CD14-positive monocyte (primary cell): Measurements from ENCODE around the gene SOST. TPM values are rescaled to one million over a fixed set of nuclear protein-coding genes. Genes with fewer than 3 reads are reported as not detected.

Source experiments
- DNase-seq, 3 donors: peaks; one replicate each; pipeline ENCODE4 v3.0.0-alpha.2; 2011 to 2022
- H2AFZ ChIP-seq: 2 replicates; pipeline ENCODE4 v1.6.0; 2012; ENCODE audit warnings: mild to moderate bottlenecking, low read depth, low read length, inconsistent platforms; ENCODE audit not compliant: insufficient read depth, poor library complexity, severe bottlenecking
- H3K27ac ChIP-seq, 2 donors: 1 replicate in 1 of 2; 2 replicates in 1 of 2; pipeline ENCODE4 v1.5.1; 2012 to 2013; ENCODE audit warnings: low read length in 2 of 2, control low read depth in 1 of 2, inconsistent platforms in 1 of 2, low read depth in 1 of 2, mild to moderate bottlenecking in 1 of 2
- H3K27me3 ChIP-seq, 2 donors: one replicate each; pipeline versions ENCODE4 v1.6.0 to v1.6.1; 2011 to 2013; ENCODE audit warnings: low read length in 2 of 2; ENCODE audit not compliant: control insufficient read depth in 2 of 2, insufficient read depth in 2 of 2
- H3K36me3 ChIP-seq, 2 donors: replicated peaks in 1 of 2; 1 replicate in 1 of 2; 2 replicates in 1 of 2; pipeline versions ENCODE4 v1.5.1 to v1.6.1; 2012 to 2013; ENCODE audit warnings: low read length in 2 of 2, control low read depth in 1 of 2, inconsistent platforms in 1 of 2, mild to moderate bottlenecking in 1 of 2; ENCODE audit not compliant: insufficient read depth in 2 of 2, control insufficient read depth in 1 of 2
- H3K4me1 ChIP-seq, 2 donors: 1 replicate in 1 of 2; 2 replicates in 1 of 2; pipeline versions ENCODE4 v1.5.1 to v1.6.1; 2012 to 2013; ENCODE audit warnings: low read length in 2 of 2, control low read depth in 1 of 2, inconsistent platforms in 1 of 2, mild to moderate bottlenecking in 1 of 2, moderate library complexity in 1 of 2; ENCODE audit not compliant: insufficient read depth in 2 of 2, control insufficient read depth in 1 of 2
- H3K4me2 ChIP-seq: replicated peaks from 2 replicates; pipeline ENCODE3; 2012; ENCODE audit warnings: low read length, moderate library complexity, mild to moderate bottlenecking; ENCODE audit not compliant: poor library complexity, severe bottlenecking; ENCODE audit errors: extremely low read depth
- H3K4me3 ChIP-seq, 3 experiments: fragments of 200-600 bp in 1 of 3; sonication (generic) in 1 of 3; replicated peaks in 1 of 3; 1 replicate in 2 of 3; 2 replicates in 1 of 3; pipeline ENCODE4 v1.5.1; 2011 to 2013; ENCODE audit warnings: low read length in 3 of 3, mild to moderate bottlenecking in 3 of 3, control low read depth in 2 of 3, low read depth in 2 of 3, inconsistent platforms in 1 of 3, moderate library complexity in 1 of 3
- H3K79me2 ChIP-seq: 2 replicates; pipeline ENCODE4 v1.6.0; 2012; ENCODE audit warnings: mild to moderate bottlenecking, control low read depth, inconsistent platforms, low read length, moderate library complexity; ENCODE audit not compliant: insufficient read depth
- H3K9ac ChIP-seq: 2 replicates; pipeline ENCODE4 v1.6.0; 2017; ENCODE audit warnings: low read length, mild to moderate bottlenecking; ENCODE audit not compliant: insufficient read depth, poor library complexity, severe bottlenecking
- H3K9me3 ChIP-seq, 2 donors: replicated peaks in 1 of 2; 1 replicate in 1 of 2; 2 replicates in 1 of 2; pipeline versions ENCODE4 v1.5.1 to v1.6.1; 2012 to 2013; ENCODE audit warnings: low read length in 2 of 2, control low read depth in 1 of 2; ENCODE audit not compliant: control insufficient read depth in 1 of 2, insufficient read depth in 1 of 2
- H4K20me1 ChIP-seq: 2 replicates; pipeline ENCODE4 v1.6.0; 2012; ENCODE audit warnings: mild to moderate bottlenecking, low read length, control low read depth, moderate library complexity; ENCODE audit not compliant: insufficient read depth
- H3K27ac Mint-ChIP-seq, 7 donors: one replicate each; pipeline ENCODE4 v1.8.0; 2020; ENCODE audit warnings: mild to moderate bottlenecking in 7 of 7, mixed read lengths in 7 of 7, moderate library complexity in 6 of 7, inconsistent platforms in 2 of 7
- H3K27me3 Mint-ChIP-seq, 3 donors: one replicate each; pipeline ENCODE4 v1.8.0; 2021 to 2022; ENCODE audit warnings: low read depth in 3 of 3, mild to moderate bottlenecking in 3 of 3, mixed read lengths in 3 of 3, moderate library complexity in 3 of 3, inconsistent platforms in 1 of 3
- H3K36me3 Mint-ChIP-seq, 2 donors: one replicate each; pipeline ENCODE4 v1.8.0; 2020; ENCODE audit warnings: mixed read lengths in 2 of 2, inconsistent platforms in 1 of 2, mild to moderate bottlenecking in 1 of 2
- H3K4me1 Mint-ChIP-seq: one replicate; pipeline ENCODE4 v1.8.0; 2020; ENCODE audit warnings: mild to moderate bottlenecking, mixed read lengths
- H3K4me3 Mint-ChIP-seq, 2 donors: one replicate each; pipeline ENCODE4 v1.8.0; 2020; ENCODE audit warnings: mild to moderate bottlenecking in 2 of 2, mixed read lengths in 2 of 2, moderate library complexity in 1 of 2
- H3K9me3 Mint-ChIP-seq, 7 donors: one replicate each; pipeline ENCODE4 v1.8.0; 2020 to 2022; ENCODE audit warnings: mixed read lengths in 7 of 7, mild to moderate bottlenecking in 6 of 7, moderate library complexity in 6 of 7, inconsistent platforms in 2 of 7
- WGBS: methylation state at CpG from one replicate; pipeline ENCODE4 v1.1.5; 2013; ENCODE audit warnings: missing lambda C conversion rate; ENCODE audit not compliant: insufficient coverage; 5-methylcytosine and 5-hydroxymethylcytosine counted together
- intact Hi-C, 2 donors: fragments of 100-400 bp; cut with micrococcal nuclease; formaldehyde crosslinking; loops; one replicate each; pipeline versions ENCODE4 v1.15.0 to v1.15.1; 2023
- polyA plus RNA-seq, 3 donors: library from polyadenylated mRNA; depleted of rRNA in 1 of 3; unstranded in 2 of 3; stranded (reverse) in 1 of 3; fragments of 300-500 nt in 2 of 3; fragments of >200 nt in 1 of 3; fragmentation: Illumina TruSeq in 2 of 3; gene quantifications; 1 replicate in 2 of 3; 2 replicates in 1 of 3; pipeline ENCODE4 v1.2.3, GENCODE V29; 2012 to 2021
- TF ChIP-seq, protein P1 (sequence below): fragments of 200-600 bp; IDR thresholded peaks from one replicate; pipeline ENCODE4 v1.8.0; 2022; ENCODE audit warnings: antibody characterized with exemption, mild to moderate bottlenecking

SOST gene
- polyA plus RNA-seq, 3 donors, result not detected

DNA sequence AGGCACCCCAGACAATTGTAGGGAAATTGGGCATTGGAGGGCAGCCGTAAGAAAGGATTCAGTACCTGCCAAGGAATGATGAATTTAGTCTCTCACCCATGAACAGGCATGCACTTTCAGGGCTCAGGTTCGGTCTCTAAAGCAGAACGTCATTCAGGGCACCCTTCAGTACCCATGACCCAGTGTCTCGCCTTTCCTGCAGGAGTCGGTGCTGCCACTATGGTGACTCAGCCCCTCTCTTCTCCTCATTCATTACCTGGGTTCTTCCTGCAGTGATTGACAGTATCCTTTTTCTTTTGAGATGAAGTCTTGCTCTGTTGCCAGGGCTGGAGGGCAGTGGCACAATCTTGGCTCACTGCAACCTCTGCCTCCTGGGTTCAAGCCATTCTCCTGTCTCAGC is 8.4 kb downstream of the SOST start:
- Histone ChIP-seq H3K9ac (no peak overlapping the region), H3K4me2 (no peak overlapping the region), H3K4me1 (peaks cover 16 to 23% of the 10 kb centered on the region in 2 donors), H4K20me1 (no peaks in the 10 kb centered on the region), H3K79me2 (no peaks in the 10 kb centered on the region), H3K4me3 (no peak overlapping the region), H3K9me3 (no peaks in the 10 kb centered on the region), H3K27ac (no peak overlapping the region), H3K27me3 (peaks cover 9 to 18% of the 10 kb centered on the region in 2 donors), H3K36me3 (no peaks in the 10 kb centered on the region), H2AFZ (peak overlapping the region; percentile 11)
- Mint-ChIP-seq H3K4me1 (peaks cover 33% of the 10 kb centered on the region), H3K9me3 (peaks cover 0 to 1% (median 0%) of the 10 kb centered on the region in 7 donors), H3K27ac (peak overlapping the region in 2 of 7 donors; percentile 26 to 36), H3K27me3 (peaks cover 31 to 49% (median 43%) of the 10 kb centered on the region in 3 donors), H3K4me3 (no peak overlapping the region), H3K36me3 (peaks cover 0 to 2% of the 10 kb centered on the region in 2 donors)
- DNase-seq, result no peak
- WGBS, result 59% methylated on average over 4 of the region's 5 CpGs
- TF ChIP-seq, protein P1, sequence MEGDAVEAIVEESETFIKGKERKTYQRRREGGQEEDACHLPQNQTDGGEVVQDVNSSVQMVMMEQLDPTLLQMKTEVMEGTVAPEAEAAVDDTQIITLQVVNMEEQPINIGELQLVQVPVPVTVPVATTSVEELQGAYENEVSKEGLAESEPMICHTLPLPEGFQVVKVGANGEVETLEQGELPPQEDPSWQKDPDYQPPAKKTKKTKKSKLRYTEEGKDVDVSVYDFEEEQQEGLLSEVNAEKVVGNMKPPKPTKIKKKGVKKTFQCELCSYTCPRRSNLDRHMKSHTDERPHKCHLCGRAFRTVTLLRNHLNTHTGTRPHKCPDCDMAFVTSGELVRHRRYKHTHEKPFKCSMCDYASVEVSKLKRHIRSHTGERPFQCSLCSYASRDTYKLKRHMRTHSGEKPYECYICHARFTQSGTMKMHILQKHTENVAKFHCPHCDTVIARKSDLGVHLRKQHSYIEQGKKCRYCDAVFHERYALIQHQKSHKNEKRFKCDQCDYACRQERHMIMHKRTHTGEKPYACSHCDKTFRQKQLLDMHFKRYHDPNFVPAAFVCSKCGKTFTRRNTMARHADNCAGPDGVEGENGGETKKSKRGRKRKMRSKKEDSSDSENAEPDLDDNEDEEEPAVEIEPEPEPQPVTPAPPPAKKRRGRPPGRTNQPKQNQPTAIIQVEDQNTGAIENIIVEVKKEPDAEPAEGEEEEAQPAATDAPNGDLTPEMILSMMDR, result no peak
- intact Hi-C loops, result no loop called here

DNA sequence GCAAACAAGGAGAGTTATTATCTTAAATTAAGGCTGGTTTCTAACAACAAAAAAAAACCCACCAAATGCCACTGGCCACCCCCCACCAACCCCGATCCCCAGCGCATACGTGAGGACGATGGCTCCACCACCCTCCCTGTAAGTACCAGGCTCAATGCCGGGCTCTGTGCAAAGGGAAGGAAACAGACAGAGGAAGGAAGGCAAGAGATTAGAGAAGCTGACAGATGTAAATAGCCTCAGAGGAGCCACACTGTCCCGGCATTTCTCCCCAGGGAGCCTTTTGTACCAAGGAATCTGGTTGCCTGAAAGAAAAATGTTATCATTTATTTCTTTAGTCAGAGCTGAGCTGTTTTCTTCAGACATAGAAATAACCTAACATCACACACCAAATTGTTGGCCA is 13.1 kb downstream of the SOST start:
- no peak overlapping the region for H3K4me3 ChIP-seq
- no peaks in the 10 kb centered on the region for H4K20me1 ChIP-seq
- peaks cover 37% of the 10 kb centered on the region for H3K4me1 Mint-ChIP-seq
- no peak overlapping the region for H3K27ac ChIP-seq
- H3K27me3 Mint-ChIP-seq, result peaks cover 26 to 39% (median 37%) of the 10 kb centered on the region in 3 donors
- no peak overlapping the region for H2AFZ ChIP-seq
- intact Hi-C loops, result no loop called here
- H3K27ac Mint-ChIP-seq, result peak overlapping the region in 2 of 7 donors; percentile 2 to 41
- H3K4me2 ChIP-seq, result no peak overlapping the region
- H3K27me3 ChIP-seq, result peaks cover 0 to 14% of the 10 kb centered on the region in 2 donors
- no peaks in the 10 kb centered on the region for H3K36me3 ChIP-seq
- peak overlapping the region in 1 of 2 donors; percentile 53 for H3K4me3 Mint-ChIP-seq
- no peak overlapping the region for H3K9ac ChIP-seq
- H3K9me3 ChIP-seq, result peaks cover 0 to 6% of the 10 kb centered on the region in 2 donors
- H3K9me3 Mint-ChIP-seq, result peaks cover 6 to 12% (median 8%) of the 10 kb centered on the region in 7 donors
- WGBS, result no CpG with 5 or more reads among the region's 6 CpGs
- no peak for DNase-seq
- H3K4me1 ChIP-seq, result peaks cover 18 to 27% of the 10 kb centered on the region in 2 donors
- H3K79me2 ChIP-seq, result no peaks in the 10 kb centered on the region
- TF ChIP-seq, protein P1, result no peak
- no peaks in the 10 kb centered on the region for H3K36me3 Mint-ChIP-seq
